Stimulated activated naive CD4-positive, alpha-beta T cell treated with Interleukin-2 at 50 U/mL for 16 hours (primary cell): ENCODE results near the gene PLPPR3.

Experiments used
- DNase-seq: peaks from one replicate; lab custom pipeline; 2025; lab: John Stamatoyannopoulos, UW

Gene PLPPR3

DNA sequence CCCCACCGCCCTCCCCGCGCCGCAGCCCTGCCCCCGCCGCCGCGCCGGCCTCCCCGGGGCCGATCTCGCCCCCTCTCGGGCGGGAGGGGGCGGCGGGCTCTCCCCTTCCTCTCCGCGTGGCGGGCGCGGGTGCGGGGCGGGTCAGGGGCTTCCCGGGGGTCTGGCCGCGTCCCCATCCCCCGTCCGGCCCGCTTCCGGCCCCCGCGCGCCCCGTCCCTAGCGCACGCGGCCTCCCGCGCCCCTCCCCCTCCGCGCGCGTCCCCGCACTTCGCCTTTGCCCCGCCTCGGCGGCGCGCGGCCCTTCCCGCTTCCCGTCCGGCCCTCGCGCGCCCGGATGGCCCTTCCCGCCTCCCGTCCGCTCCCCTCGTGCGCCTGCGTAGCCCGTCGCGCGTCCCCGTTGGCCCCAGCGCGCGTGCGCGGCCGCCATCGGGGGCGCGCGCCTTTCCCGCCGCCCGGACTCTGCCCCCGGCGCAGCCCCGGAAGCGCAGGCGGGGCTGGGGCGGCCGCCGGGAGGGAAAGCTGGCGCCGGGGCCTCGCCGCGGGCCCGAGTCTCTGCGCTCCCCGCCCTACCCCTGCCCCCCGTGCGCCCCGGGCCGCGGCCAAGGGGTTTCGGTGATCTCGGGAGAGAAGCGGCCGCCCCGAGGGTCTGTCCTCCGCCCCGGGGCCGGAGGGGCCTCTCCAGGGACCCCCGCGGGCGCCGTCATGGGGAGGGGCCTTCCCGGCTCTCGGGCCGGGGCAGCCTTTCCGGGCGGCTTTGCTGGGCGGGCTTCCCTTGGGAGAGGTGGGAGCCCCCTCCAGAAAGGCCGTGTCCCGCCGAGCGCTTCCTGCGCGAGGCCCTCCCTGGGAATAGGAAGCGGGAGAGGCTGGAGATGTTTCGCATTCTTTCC is 24.0 kb downstream of the PLPPR3 start:
- peak; percentile 79 for DNase-seq

GRCh38 chr19:796692-797527 is 24.8 kb downstream of the PLPPR3 start, which contains the start of gene PTBP1:
TSS of gene PTBP1 (plus strand) at chr19:797452. CDS start at chr19:797498, 46 bp downstream.
- DNase-seq = peak; percentile 100

DNA sequence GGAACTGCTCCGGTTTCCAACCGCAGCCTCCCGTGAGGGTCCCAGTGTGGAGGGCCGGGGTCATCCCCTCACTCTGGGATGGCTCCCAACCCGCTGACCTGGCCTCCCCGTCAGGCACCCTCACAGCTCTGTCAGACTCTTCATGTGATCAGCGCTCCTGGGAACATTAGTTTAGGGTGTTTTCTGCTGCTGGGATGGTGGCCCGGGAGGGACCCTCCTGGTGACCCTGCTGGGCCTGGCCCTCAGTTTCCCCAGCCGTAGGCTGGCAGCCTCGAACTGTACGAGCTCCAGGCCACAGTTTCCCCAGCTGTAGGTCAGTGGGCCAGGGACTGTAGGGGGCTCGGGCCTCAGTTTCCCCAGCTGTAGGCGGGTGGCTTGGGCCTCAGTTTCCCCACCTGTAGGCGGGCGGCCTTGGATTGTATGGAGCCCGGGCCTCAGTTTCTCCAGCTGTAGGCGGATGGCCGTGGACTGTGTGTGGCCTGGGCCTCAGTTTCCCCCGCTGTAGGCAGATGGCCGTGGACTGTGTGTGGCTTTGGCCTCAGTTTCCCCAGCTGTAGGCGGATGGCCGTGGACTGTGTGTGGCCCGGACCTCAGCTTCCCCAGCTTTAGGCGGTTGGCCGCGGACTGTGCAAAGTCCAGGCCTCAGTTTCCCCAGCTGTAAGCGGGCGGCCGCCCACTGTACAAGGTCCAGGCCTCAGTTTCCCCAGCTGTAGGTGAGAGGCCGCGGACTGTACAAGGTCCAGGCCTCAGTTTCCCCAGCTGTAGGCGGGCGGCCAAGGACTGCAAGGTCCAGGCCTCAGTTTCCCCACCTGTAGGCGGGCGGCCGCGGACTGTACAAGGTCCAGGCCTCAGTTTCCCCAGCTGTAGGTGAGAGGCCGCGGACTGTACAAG is 25.8 kb downstream of the PLPPR3 start:
- DNase-seq = no peak

GRCh38 chr19:795073-795611 is 26.6 kb downstream of the PLPPR3 start:
- DNase-seq = no peak

DNA sequence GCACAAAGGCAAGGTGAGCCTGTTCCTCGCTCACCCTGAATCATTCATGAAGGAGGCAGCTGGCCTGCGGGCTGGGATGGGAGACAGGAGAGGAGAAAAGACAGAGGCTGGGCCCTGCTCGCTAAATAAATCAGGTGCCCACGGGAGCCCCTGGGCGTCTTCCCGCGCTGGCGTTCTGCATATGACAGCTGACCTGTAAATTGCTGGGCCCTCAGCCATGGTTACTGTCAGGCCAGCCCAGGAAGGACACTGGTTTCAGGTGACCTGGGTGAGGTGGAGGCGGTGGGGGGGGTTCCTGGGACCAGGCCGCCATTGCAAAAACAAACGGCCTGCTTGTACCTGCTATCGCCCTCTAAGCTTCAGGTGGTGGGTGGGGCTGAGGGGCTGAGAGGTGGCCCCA is 27.9 kb downstream of the PLPPR3 start:
- DNase-seq = no peak

DNA sequence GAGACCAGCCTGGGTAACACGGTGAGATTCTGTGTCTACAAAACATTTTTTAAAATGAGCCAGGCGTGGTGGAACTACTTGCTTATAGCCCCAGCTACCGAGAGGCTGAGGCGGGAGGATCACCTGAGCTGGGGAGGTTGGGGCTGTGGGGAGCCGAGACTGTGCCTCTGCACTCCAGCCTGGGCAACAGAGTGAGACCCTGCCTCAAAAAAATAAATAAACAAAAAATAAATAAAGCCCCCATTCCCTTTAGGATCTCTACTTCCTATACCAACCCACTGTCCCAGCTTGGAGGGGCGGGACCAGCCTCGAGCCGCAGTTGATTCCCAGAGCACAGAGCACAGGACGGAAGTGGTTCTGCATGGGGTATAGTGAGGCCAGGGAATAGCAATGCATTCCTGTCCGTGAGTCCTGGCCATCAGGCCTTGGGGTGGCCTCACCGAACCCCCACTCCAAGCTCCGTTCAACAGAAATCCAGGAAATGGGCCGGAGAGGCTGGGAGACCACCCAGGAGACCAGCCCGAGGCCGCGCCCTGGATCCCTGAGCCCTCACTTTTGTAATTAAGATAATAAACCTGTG is 29.4 kb downstream of the PLPPR3 start:
- no peak for DNase-seq

GRCh38 chr19:791567-792305 is 30.0 kb downstream of the PLPPR3 start:
- DNase-seq = no peak

- DNase-seq = no peak
Measured at GRCh38 chr19:791007-791566, 30.7 kb downstream of the PLPPR3 start.

GRCh38 chr19:789701-790060 is 32.1 kb downstream of the PLPPR3 start:
- DNase-seq = no peak

DNA sequence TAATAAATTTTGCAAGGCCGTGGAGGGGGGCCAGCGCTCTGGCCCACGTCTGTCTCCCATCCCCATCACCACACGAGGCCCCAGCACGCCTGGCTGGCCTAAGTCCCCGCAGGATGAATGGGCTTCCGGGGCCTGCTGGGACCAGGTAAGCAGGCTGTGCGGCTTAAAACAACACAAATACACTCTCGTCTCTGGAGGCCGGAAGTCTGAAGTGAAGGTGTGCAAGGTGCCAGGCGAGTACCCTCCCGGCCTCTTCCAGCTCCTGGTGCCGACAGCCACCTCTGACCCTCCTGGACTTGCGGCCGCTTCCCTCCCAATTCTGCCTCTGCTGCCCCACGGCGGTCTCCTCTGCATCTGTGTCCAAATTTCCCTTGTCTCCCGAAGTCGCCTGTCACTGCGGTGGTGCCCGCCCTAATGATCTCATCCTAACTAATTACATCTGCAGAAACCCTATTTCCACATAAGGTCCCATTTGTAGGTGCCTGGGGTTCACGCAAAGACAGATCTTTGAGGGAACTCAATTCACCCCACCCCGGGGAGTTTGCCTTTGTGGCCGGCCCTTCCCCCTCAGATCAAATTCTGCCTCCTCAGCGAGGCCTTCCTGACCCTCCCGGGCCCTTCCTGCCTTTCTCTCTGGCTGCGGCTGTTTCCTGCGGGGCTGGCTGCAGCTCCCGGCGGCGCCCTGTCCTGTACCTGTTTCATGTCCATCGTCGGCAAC is 32.6 kb downstream of the PLPPR3 start:
- DNase-seq = no peak

DNA sequence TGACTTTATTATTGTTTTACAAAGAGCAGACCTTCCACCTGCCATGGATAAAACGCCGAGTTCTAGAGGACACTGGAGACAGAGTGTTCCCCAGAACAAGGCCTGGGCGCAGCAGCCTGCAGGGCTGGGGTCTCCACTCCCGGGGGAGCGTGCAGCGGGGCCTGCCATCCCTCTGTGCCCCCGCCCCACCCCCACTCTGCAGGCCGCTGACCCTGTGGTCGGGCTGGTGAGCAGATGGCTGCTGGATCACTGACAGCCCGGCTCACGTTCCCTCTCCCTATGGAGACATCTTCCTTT is 33.1 kb downstream of the PLPPR3 start:
- no peak for DNase-seq

- no peak for DNase-seq
Measured at GRCh38 chr19:787536-787935, 34.2 kb downstream of the PLPPR3 start.

- DNase-seq = no peak
Measured at GRCh38 chr19:784541-784940, 37.2 kb downstream of the PLPPR3 start.

GRCh38 chr19:782878-783668 is 38.7 kb downstream of the PLPPR3 start:
- no peak for DNase-seq

GRCh38 chr19:782185-782877 is 39.4 kb downstream of the PLPPR3 start:
- no peak for DNase-seq

DNA sequence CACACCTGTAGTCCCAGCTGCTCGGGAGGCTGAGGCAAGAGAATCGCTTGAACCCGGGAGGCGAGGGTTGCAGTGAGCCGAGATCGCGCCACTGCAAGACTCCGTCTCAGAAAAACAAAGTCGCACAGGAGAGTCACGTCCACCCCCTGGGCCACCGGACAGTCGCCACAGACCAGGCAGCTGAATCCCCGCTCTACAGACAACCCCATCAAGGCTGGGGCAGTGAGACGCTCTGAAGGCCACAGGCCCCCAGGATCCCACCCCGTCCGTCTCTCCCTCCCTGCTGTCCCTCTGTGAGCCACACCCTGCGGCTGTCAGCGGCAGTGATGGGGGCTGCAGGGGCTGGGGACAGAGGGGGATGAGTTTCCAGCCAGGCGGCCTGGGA is 40.0 kb downstream of the PLPPR3 start:
- no peak for DNase-seq

DNA sequence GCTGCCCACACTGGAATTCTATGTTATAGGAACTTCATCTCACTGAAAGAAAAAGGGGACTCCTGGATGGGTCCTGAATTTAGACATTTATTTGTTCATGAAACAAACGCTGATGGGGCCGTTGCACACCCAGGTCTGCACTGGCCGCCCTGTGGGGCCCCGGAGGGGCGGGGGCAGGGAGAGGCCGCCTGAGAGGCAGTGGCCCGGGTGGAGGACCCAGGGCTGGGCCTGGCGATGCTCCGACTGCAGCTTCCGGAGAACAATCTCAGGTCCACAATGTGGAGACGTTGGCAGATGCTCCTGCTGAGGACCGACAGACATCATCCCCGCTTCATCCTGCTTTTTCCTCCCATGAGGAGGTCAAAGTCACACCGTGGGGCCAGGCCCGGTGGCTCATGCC is 40.8 kb downstream of the PLPPR3 start:
- no peak for DNase-seq

DNA sequence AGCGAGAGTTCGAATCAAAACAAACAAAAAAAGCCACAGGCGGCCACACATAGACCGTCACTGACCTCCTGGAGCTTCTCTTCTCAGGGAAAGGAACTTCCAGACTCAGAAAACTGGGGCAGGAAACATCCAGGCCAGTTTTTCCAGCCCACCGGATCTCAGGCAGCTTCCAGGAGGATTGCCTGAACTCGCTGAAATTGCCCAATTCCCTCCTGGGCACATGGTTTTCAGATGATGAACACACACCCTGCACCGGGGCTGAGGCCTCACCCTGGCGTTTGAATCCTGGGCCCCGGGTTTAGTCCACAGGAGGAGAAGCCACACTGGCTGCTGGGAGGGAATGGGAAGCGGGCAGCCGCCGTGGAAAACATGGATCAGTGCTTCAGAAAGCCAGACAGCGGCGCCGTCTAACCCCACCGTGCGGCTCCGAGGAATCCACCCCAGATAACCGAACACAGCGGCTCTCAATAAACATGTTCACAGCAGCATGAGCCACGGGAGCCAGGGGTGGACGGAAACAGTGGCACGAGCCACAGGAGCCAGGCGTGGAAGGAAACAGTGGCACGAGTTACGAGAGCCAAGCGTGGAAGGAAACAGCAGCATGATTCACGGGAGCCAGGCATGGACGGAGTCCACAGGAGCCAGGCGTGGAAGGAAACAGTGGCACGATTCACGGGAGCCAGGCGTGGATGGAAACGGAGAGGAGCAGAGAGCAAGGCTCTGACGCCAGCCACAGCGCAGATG is 42.7 kb downstream of the PLPPR3 start:
- no peak for DNase-seq
